RPMI8226 (cell line): ENCODE data around the gene ALS2.

Experiments
- DNase-seq: peaks from one replicate; pipeline ENCODE4 v3.0.0-alpha.2; 2015

The ALS2 gene

DNA sequence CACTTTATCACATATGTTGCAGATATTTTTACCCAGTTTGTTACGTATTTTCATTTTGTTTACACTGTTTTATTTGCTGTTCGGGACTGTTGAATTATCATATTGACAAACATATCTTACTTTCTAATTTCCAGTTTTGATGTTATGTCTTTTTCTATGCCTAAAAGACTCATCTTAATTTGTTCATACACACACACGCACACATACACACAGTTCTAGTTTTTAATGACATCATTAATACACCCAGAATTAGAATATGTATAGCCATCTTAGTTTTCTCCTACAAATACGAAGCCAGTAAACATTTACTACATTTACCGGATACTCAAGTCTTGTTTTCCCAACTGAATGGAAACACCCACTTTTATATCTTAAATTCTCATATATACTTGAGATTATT is 29.2 kb downstream of the ALS2 start:
- DNase-seq, result no peak

DNA sequence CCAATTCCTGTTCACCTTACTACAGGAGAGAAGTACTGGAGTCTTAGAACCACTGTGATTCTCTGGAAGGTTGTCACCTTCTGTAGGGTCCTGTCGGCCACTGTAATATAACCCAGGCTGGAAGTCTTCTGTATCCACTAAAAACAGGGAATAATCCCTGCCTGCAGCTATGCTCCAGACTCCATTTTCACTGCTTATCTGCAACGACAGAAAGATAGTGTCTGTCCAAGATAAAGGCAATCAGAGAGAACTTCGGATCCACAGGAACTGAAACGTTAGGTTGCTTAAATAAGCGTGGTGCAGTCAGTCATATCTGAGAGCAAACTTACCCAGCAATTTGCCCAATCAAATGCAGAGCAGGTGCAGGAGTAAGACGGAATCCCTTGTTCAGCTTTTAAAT is 34.2 kb downstream of the ALS2 start:
- no peak for DNase-seq

DNA sequence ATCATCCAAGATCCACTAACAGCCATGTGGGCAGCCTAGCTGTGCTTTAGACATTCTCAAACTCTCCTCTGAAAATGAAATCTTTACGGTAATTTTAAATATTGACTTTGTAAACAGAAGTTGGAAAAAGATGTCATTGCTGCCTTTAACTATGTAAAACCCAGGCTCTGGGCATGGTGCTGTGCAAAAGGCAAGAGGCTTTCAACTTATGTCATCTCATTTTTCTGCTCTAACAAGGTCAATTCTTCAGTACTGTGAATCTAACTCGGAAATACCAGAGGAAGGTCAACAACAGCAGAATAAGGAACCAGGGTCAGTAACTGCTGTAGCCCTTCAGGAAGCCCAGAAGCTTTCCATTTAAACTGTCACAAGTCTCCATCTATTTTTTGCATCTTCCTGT is 45.2 kb downstream of the ALS2 start:
- DNase-seq, result no peak

DNA sequence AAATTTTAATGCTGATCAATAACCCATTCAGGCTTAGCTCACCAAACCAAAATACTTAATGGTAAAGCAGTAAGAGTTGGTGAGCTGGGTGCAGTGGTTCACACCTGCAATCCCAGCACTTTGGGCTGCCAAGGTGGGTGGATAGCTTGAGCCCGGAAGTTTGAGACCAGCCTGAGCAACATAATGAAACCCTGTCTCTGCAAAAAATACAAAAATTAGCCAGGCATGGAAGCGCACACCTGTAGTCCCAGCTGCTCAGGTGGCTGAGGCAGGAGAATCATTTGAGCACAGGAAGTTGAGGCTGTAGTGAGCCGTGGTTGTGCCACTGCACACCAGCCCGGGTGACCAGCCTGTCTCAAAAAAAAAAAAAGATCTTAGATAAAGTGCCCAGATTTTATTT is 46.6 kb downstream of the ALS2 start:
- DNase-seq, result peak; percentile 70

DNA sequence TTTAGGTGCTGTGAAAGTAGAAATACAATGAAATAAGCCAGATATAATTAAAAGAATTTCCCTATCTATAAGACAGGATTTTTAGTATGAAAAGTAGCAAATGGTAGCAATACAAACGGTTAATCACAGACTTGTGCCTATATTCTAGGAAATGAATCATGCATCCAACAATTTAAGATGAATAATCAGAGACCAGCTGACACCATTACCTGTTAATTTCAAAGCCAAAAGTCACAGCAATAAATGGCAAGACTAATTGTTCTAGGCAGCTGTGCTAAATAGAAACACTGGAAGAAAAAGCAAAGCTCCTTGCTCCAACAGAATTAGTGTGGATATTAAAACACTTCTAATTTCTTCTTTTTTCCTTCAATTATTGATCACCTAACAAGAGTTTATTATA is 47.2 kb downstream of the ALS2 start:
- no peak for DNase-seq

DNA sequence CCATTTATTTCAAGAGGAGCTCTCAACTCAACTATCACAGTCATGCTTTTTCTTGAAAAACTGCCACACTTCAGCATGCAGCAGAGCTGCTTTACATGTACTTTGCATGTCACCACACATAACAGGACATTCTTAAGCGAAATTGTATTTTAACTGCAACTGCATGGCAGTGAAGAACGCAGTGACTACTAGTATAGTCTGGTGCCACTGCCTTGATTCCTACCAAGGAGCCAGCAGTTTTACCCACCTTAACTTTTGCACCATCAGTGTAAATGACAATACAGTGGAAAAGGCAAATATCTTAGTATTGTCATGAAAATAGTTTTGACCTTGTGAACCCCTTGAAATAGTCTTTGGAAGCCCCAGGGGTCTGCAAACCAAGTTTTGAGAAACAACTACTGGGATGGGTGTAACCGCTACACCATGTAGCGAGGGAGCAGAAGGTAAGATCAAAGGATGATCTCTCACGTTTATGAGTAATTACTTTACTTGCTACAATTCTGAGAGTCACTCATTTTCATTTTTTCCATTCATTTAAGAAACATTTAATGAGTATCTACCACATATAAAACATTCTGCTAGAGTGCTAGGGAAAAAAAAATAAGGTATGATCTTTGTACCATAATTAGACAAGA is 50.0 kb downstream of the ALS2 start:
- no peak for DNase-seq

DNA sequence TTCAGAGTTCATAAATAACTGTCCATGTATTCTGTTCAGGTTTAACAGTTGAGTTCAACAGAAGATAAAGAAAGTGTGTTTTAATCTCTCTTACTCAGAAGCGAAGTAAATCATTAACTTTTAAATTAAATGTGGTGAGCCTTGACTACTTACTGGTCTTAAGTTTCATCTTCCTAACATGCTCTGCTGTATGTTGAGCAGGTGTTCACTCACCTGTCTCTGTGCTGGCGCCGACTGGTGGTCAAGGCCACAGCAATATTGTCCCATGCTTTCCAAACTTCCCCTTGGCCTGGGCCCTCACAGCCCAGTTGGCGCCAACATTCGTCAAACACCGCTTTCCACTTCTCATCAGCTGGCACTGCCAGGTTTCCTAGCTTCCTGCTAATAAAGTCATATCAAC is 65.3 kb downstream of the ALS2 start:
- DNase-seq, result no peak

DNA sequence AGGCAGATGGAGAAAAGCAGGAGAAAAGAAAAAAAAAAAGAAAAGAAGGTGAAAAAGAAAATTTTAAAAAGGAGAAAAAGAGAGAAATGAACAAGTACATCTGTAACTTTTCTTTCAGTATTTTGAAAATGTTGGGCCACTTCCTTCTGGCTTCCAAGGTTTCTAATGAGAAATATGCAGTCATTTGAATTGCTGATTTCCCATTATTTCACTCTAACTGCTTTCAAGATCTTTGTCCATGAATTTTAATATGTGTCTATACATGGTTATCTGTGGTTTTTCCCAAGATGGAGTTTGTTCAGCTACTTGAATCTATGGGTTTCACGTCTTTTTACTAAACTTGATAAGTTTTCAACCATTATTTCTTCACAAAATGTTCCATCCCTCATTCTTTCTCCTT is 68.0 kb downstream of the ALS2 start:
- DNase-seq, result no peak

DNA sequence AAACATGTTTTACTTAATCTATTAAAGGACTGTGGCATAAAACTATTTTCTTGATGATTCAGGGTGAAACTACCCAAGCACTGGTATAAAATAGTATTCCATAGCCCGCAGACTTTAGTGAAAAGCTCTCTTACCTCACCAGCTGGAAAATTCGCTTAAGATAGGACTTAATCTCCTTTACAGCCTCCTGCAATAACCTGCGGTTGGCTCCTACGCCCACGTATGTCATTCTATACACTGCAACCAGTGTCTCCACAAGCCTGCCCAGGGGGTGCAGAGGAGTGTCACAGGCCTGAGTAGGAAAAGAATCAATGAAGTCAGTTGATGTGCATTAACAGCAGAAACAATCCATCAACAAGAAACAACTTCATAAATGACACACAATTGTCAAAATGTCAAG is 71.0 kb downstream of the ALS2 start:
- no peak for DNase-seq

DNA sequence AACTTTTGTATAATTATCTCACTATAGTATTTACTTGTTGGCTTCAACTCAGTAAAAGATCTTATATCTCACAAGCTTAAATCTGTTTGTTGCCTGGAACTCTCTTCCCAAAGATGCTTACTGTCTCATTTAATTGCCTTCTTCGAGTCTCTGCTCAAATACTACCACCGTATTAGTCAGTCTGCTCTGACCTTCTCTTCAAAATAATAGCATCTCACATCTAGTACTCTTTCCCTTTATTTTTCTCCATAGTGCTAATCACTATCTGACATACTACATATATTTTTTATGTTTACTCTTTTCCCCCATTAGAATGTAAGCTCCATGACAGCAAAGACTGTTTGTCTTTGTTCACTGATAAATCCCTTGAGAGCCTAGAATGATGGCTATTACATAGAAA is 71.7 kb downstream of the ALS2 start:
- no peak for DNase-seq

DNA sequence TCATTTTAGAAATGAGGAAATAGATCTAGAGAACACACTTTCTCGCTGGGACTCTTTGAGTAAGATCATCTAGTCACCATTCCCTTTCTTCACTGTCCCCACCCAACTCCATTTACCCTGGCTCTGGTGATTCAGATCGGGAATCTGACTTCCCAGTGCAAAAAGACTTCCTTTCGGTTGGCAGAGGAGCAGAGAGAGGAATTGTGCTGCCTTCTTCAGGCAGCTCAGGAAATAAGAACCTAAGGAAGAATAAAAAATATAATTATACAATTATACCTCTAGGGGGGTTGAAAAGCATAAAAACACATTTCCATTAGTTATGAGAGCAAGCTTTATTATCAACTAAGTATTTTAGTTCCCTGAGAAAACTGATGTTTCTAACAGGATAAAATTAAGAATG is 73.0 kb downstream of the ALS2 start:
- no peak for DNase-seq

DNA sequence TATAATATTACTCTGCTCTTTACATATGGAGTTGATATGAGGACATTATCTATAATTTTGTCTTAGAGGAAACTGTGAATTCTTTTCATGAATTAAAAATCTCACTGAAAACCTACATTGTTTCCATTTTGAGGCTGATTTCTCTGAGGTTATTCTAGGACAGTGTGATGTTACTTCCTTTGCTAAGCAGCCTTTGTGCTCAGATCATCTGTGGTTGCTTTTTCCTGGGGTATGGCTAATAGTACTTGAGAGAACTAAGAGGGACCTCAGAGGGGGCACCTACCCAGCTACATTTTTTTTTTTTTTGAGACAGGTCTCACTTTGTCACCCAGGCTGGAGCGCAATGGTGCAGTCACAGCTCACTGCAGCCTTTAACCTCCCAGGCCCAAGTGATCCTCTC is 73.6 kb downstream of the ALS2 start:
- no peak for DNase-seq

DNA sequence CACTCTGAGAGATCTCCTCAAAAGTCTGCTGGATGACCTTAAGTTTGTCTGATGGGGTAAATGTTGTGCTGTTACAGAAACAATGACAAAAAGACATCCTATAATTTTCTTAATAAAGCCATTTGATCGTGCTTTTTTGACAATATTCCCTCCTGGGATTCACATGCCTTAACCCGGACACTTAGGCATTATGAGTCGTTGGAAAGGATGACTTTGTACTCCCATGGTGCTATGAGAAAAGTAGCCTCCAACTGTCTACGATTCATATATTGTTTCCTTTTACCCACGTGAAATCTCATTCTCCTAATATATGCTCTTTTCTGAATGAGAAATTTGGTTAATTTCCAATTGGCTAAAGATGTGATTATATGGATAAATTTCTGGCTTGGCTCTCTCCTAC is 76.2 kb downstream of the ALS2 start:
- DNase-seq, result no peak

DNA sequence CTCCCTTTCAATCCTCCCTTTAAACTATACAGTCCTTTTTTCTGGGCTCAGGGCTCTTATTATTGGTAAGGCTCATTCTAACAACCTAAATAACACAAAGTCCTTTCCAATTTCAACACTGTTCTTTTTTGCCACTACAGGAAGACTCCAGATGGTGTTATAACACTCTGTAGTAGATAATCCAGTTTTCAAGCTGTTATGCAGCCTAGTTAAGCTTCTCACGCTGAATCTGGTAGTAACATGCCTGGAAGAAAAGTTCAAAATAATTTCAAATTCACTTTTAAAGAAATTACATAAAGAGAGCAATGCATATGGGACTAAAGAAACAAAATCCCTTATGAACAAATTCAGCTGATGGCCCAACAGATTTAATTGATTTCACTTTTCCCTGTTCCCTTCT is 79.1 kb downstream of the ALS2 start:
- no peak for DNase-seq

DNA sequence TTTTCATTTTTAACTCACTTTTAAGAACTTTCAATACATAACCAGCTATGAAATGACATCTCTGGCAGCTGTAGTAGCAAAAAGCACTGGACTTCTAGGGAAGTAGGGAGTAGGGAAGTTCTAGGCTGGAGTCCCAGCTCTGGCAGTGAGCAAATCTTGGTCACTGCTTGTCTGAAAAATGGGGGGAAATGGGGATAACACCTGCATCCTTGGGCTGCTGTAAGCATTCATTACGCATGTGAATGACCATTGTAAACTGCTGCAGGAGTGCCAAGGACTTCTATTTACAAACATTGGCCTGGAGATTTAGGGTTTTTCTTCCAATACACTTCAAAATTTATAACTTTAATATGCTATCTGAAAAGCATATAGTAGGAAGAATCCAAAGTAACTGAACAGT is 81.3 kb downstream of the ALS2 start:
- DNase-seq, result no peak

DNA sequence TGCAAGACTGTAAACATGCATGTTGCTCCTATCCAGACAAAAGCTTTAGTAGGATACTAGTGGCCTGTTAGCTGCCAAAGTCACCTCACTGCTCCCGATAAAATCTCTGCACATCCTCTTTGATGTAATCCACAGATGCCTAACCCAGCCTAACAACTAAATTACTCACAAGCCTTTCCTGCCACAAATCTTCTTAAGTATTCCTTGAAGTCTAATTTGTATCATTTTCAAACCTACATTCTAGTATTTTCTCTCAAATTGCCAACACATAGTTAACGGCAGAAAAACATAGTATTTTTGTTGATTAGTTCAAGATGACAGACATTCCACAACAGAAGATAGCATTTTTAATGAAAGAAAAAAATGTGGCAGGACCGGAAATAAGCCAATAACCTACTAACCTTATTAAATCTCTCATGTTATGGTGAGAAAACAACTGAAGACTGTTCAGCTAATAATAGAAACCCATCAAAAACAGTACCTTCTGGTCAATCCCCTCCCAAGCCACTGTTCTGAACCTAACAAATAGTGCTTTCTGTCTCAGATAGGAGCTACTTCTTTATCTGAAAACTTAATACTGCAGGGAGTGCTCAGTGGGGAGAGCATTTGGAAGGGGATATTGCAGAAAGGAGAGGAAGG is 82.0 kb downstream of the ALS2 start, which contains the start of gene MPP4:
MPP4 (minus strand) TSS at position 57 of the 639 bp plus-strand sequence. CDS start 4,690 bp downstream, outside the sequence.
- DNase-seq, result no peak

DNA sequence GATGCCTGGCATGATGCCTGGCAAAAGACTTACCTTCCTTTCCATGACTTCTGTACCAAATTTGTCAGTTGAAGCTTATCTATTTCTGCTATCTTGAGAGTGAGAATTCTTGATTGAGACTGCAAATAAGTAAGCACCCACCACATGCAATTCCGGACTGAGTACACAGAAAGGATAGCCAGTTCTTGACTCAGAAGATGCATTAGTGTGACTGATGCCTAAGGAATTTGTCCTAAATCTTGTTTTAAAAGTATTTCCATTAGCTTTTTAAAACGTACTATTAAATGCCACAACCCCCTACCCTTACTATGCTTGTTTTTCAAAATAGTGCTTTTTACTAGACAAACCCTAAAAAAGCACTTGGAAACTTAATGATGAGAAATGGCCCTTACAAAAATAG is 82.8 kb downstream of the ALS2 start:
- no peak for DNase-seq

DNA sequence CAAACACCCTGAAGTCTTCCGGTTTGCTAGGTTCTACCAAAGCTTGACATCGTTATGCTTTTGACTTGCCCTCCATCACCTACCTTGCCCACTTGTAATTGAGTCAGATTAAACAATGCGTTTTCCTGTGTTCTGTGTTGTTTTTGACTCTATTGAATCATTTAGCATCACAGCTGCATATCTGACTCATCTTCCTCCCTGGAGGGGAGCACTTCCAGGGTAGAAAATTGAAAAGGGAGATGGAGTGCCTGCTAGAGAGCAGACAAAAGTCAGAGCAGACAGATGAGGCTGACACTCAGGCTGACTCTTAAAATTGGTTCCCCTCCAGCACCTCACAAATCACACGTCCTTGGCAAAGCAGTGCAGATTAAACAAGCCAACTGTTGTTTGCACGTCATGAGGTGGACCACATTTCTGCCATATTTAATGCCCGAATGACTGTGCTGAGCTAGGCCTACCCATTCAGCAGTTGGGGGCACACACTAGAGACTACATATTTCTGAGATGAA is 84.5 kb downstream of the ALS2 start:
- DNase-seq, result no peak

DNA sequence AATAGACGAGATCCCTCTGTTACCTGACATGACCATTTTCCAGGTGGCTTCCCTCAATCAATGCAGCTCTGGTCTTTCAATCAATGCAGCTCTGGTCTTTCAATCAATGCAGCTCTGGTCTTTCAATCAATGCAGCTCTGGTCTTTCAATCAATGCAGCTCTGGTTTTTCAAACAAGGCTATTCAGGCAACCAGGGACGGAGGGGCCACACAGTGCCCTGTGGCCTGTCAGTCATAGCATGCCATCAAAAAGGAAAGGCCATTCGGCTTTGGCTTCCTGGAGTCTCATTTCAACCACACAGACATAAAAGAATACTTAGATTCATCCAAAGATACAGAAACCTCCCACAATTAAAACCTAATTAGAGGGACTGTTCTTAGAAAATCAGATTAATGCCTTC is 95.6 kb downstream of the ALS2 start:
- DNase-seq, result no peak

DNA sequence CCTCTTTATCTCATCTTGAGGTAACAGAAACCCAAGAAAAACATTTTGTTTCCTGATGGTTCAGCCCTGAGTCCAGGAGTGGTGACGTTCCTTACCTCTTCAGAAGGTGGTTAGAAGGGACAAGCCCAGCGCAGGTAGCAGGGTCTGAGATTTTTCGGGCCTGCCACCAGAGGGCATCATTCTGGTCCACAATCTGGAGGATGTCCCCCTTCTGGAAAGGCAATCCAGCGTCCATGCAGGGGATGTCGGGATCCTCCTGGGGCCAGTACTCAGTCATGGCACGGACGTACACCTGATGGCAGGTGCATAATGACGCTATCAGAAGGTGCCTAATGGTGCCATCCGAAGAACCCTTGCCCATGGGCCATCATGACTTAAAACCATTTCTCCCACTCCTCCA is 100.0 kb downstream of the ALS2 start:
- DNase-seq, result peak; percentile 30

DNA sequence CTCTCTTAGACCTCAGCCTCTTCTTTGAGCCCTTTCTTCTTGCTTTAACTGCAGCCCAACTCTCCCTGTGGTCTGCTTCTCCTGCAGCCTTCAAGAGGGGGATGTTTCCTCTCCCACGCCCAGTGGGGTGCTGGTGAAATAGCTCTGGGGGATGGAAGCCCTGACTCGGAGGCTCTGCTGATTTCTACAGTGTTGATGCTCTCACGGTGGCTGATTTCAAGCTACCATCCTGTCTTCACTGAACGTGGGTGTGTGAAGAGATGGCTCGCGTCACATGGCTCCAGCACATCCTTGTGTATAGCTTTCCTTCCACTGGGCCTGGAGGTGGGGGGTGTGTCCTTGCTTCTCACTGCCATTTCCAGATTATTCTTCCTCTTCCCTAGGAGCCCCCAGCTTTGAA is 102.3 kb downstream of the ALS2 start:
- DNase-seq, result no peak

DNA sequence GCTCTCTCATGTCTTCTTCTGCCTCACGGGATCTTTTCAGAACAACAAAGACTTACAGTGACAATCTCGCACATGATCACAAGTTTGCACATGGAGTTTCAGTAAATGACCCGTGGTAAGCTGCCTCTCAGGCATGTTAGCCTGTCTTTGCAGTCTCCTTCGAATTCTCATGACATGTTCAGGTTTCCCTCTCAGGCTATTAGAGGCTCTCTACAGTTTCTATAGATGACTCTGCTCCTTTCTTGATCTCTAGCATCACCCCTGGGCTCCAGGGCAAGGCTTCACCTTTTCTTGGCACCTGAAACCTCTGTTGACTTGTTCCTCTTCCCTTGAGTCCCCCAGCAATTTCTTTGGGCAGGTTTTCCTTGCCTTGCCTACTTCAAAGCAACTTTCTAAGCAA is 105.3 kb downstream of the ALS2 start:
- no peak for DNase-seq

DNA sequence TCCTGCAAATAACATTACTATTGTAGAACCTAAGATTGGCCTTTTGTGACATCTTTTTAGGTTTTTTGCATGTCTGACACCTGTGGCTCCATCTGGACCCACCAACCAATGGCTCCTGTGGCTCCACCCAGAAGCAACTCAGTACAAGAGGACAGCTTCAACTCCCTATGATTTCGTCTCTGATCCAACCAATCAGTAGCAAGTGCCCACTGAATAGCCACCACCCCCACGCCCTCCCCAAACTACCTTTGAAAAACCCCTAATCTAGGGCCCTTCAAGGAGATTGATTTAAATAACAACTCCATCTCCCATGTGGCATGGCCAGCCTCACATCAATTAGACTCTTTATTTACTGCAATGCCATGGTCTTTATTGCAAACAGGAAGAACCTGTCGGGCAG is 105.9 kb downstream of the ALS2 start:
- no peak for DNase-seq

DNA sequence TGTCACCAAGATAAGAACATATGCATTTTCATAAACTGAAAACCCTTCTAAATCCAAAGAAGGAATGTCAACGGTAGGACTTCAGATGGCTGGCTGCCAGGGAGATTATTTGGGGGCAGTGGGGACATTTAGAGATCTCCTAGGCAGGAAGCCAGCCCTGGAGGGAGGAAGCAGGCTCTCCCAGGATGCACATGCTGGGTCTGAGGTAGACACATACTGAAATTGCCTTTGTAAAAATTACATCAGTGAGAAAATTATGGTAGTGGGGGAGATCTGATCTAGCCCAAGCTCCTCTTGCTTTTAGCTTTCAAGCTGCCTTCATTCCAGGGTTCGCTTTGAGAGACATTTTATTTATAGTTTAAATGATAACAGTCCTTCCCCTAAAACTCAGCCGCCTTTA is 106.4 kb downstream of the ALS2 start:
- no peak for DNase-seq

DNA sequence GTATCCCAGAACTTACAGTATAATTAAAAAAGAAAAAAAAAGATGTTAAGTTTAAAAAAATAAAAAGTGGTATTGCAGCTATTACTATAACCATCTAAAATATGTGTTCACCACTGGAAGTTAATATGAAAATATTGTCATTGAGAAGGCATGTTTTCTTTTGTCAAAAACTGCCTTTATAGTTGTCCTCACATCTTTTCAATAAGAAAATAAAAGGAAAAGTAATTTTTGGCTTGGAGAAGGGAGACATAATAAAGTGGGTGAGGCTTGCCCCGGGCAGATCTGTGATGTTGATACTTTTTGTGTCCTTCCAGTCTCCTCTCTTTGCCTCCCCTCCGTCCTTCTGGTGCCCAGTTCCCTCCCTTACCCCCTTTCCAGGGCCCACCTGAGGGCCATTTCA is 107.2 kb downstream of the ALS2 start:
- no peak for DNase-seq
